ENCODE results near the gene TCTN3. TPM values are rescaled to one million over a fixed set of nuclear protein-coding genes. Genes with fewer than 3 reads are reported as not detected.
"Not testable (repeated sequence)": the region's sequence is repeated elsewhere in the genome, so short reads cannot be mapped to it uniquely, and the experiment has no call there.

The TCTN3 gene
- total RNA-seq, 1 experiment from 2014 or later = 32.5 TPM

DNA sequence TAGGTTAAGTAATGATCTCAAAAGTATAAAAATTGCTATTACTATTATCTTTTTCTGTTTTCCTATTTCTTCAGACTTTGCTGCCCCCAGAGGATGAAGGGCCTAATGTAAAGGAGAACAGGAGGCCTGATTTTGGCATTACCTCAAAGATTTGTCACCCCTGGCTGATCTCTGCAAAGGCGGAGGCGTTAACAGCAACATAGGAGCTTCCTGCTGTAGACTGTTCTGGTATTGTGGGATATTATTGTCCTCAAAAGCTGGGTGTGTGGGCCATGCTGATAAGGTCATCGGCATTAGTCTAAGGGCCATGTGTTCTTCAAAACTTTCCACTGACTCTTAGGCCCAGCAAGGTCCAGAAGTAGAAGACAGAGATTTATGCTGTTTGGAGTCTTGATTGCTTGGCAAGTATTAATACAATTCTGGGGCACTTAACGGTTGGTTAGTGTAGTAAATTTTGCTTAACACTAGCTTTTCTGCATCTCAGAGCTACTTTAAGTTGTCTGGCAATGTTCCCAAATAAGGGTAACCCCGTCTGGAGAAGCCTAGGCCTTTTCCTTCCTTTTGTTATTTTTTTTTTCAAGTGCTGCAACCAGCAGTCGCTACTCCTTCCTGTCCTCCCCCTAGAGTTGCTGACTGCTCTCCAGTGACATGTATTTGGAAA lies 48.2 kb upstream of the TCTN3 start:
- DNase-seq (ENCODE audit: unreplicated experiment) = no peak
- Mint-ChIP-seq H3K27ac (ENCODE audit: low read depth, unreplicated experiment) (no peak overlapping the region), H3K27me3 (ENCODE audit: insufficient read depth, unreplicated experiment) (no peaks in the 10 kb centered on the region), H3K4me3 (ENCODE audit: unreplicated experiment) (no peak overlapping the region), H3K4me1 (ENCODE audit: insufficient read depth, unreplicated experiment) (no peaks in the 10 kb centered on the region), H3K36me3 (ENCODE audit: insufficient read depth, unreplicated experiment) (no peaks in the 10 kb centered on the region), H3K9me3 (ENCODE audit: unreplicated experiment) (no peaks in the 10 kb centered on the region)
- TF ChIP-seq, protein P1, sequence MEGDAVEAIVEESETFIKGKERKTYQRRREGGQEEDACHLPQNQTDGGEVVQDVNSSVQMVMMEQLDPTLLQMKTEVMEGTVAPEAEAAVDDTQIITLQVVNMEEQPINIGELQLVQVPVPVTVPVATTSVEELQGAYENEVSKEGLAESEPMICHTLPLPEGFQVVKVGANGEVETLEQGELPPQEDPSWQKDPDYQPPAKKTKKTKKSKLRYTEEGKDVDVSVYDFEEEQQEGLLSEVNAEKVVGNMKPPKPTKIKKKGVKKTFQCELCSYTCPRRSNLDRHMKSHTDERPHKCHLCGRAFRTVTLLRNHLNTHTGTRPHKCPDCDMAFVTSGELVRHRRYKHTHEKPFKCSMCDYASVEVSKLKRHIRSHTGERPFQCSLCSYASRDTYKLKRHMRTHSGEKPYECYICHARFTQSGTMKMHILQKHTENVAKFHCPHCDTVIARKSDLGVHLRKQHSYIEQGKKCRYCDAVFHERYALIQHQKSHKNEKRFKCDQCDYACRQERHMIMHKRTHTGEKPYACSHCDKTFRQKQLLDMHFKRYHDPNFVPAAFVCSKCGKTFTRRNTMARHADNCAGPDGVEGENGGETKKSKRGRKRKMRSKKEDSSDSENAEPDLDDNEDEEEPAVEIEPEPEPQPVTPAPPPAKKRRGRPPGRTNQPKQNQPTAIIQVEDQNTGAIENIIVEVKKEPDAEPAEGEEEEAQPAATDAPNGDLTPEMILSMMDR (IDR thresholded peaks at IDR 0.05; ENCODE audit: unreplicated experiment) = no peak
- intact Hi-C loops (cut with micrococcal nuclease) = no loop called here
- BruUV-seq (replicated peaks) = no TSS peak
- POLR2A ChIA-PET = no interaction called here
- CTCF ChIA-PET = interaction anchor here (0.6 kb wide), 1 partner anchor 364 kb away, joined by 3 read pairs; no protein-coding TSS in a partner anchor

DNA sequence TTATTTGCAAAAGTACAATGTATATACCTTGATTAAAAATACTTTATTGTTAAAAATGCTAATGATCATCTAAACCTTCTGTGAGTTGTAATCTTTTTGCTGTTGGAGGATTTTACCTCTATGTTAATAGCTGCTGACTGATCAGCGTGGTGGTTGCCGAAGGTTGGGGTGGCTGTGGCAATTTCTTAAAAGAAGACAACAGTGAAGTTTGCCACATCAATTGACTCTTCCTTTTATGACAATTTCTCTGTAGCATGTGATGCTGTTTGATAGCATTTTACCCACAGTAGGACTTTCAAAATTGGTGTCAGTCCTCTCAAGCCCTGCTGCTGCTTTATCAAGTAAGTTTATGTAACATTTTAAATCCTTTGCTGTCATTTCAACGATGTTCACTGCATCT lies 45.3 kb upstream of the TCTN3 start:
- ChIA-PET POLR2A (no interaction called here), CTCF (interaction anchor here (0.5 kb wide), 1 partner anchor 1668 kb away, joined by 3 read pairs; no protein-coding TSS in a partner anchor)
- intact Hi-C loops (cut with micrococcal nuclease) = no loop called here
- no peaks in the 10 kb centered on the region for H3K27me3 Mint-ChIP-seq (ENCODE audit: insufficient read depth, unreplicated experiment)
- no peak for DNase-seq (ENCODE audit: unreplicated experiment)
- no peaks in the 10 kb centered on the region for H3K4me1 Mint-ChIP-seq (ENCODE audit: insufficient read depth, unreplicated experiment)
- H3K4me3 Mint-ChIP-seq (ENCODE audit: unreplicated experiment) = no peak overlapping the region
- no peaks in the 10 kb centered on the region for H3K9me3 Mint-ChIP-seq (ENCODE audit: unreplicated experiment)
- H3K36me3 Mint-ChIP-seq (ENCODE audit: insufficient read depth, unreplicated experiment) = no peaks in the 10 kb centered on the region
- TF ChIP-seq, protein P1 (IDR thresholded peaks at IDR 0.05; ENCODE audit: unreplicated experiment) = no peak
- H3K27ac Mint-ChIP-seq (ENCODE audit: low read depth, unreplicated experiment) = no peak overlapping the region
- BruUV-seq (replicated peaks) = no TSS peak

DNA sequence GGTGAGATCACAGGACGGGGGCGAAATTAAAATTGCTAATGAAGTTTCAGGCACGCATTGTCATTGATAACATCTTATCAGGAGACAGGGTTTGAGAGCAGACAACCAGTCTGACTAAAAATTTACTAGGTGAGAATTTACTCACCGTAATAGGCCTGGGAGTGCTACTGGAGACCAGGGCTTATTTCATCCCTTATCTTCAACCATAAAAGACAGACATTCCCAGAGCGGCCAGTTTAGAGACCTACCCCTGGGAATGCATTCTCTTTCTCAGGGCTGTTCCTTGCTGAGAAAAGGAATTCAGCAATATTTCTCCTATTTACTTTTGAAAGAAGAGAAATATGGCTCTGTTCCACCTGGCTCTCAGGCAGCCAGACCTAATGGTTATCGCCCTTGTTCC lies 39.2 kb upstream of the TCTN3 start:
- CTCF ChIA-PET; DNase-seq (ENCODE audit: unreplicated experiment); POLR2A ChIA-PET; BruUV-seq (replicated peaks); H3K27ac Mint-ChIP-seq (ENCODE audit: low read depth, unreplicated experiment); H3K4me3 Mint-ChIP-seq (ENCODE audit: unreplicated experiment); H3K36me3 Mint-ChIP-seq (ENCODE audit: insufficient read depth, unreplicated experiment); H3K4me1 Mint-ChIP-seq (ENCODE audit: insufficient read depth, unreplicated experiment); intact Hi-C loops (cut with micrococcal nuclease); H3K9me3 Mint-ChIP-seq (ENCODE audit: unreplicated experiment): not testable (repeated sequence)
- H3K27me3 Mint-ChIP-seq (ENCODE audit: insufficient read depth, unreplicated experiment) = peaks cover 11% of the 10 kb centered on the region

DNA sequence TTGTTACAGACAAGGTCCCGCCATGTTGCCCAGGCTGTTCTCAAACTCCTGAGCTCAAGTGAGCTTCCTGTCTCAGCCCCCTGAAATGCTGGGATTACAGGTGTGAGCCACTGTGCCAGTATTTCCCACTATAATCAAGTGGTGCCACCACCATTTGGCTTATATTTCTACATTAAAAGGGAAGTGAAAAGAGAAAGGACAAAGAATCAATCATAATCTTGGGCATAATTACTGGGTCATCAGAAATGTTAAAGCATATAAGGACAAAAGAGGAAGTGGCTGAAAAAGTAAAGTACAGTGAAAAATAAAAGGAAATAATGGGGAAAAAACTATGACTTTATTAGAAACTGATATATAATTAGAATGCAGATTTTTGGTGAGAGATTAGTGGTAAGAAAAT lies 36.5 kb upstream of the TCTN3 start:
- TF ChIP-seq, protein P1 (IDR thresholded peaks at IDR 0.05; ENCODE audit: unreplicated experiment) = no peak
- ChIA-PET POLR2A (no interaction called here), CTCF (interaction anchor here (0.7 kb wide), 1 partner anchor 37 kb away, joined by 3 read pairs; the partner anchor contains the start of gene TCTN3)
- BruUV-seq (replicated peaks) = no TSS peak
- H3K9me3 Mint-ChIP-seq (ENCODE audit: unreplicated experiment) = peaks cover 6% of the 10 kb centered on the region
- H3K27ac Mint-ChIP-seq (ENCODE audit: low read depth, unreplicated experiment) = no peak overlapping the region
- intact Hi-C loops (cut with micrococcal nuclease) = no loop called here
- no peaks in the 10 kb centered on the region for H3K36me3 Mint-ChIP-seq (ENCODE audit: insufficient read depth, unreplicated experiment)
- H3K27me3 Mint-ChIP-seq (ENCODE audit: insufficient read depth, unreplicated experiment) = peaks cover 11% of the 10 kb centered on the region
- no peaks in the 10 kb centered on the region for H3K4me1 Mint-ChIP-seq (ENCODE audit: insufficient read depth, unreplicated experiment)
- H3K4me3 Mint-ChIP-seq (ENCODE audit: unreplicated experiment) = no peak overlapping the region
- no peak for DNase-seq (ENCODE audit: unreplicated experiment)

All from MCF 10A (cell line).